PC-3 (cell line): Measurements from ENCODE around the gene TRIM62. TPM values are rescaled to one million over a fixed set of nuclear protein-coding genes. Genes with fewer than 3 reads are reported as not detected.
A peak's percentile ranks its signal among the peaks of the same experiment; 100 is the strongest.
"Not testable (repeated sequence)": the region's sequence is repeated elsewhere in the genome, so short reads cannot be mapped to it uniquely, and the experiment has no call there.

Source experiments
- ATAC-seq: fragments of 200-7000 bp; cut with Tn5 transposase; 2 replicates; pipeline ENCODE4 v1.9.1; 2020; ENCODE audit warnings: mild to moderate bottlenecking, moderate library complexity
- BruUV-seq: library from RNA; stranded (reverse); fragments of 400-500 nt; replicated peaks from 2 replicates; lab custom pipeline; 2021; lab: Mats Ljungman, UMichigan
- CTCF ChIA-PET: fragments of 300-600 bp; sonication (Branson Sonifier 250); formaldehyde crosslinking; loops from one replicate; lab custom pipeline; 2022; ENCODE audit warnings: antibody characterized with exemption; lab: Charles Lee
- POLR2A ChIA-PET: fragments of 300-600 bp; sonication (Branson Sonifier 250); formaldehyde crosslinking; loops from one replicate; lab custom pipeline; 2022; ENCODE audit warnings: antibody characterized with exemption; ENCODE audit not compliant: unreplicated experiment; lab: Charles Lee
- DNase-seq: peaks from one replicate; pipeline ENCODE4 v3.0.0-alpha.2; 2015
- H2AFZ ChIP-seq: fragments of 300-600 bp; sonication (generic); 2 replicates; pipeline ENCODE4 v1.6.0; 2016; ENCODE audit warnings: antibody characterized with exemption, low read length
- H3F3A ChIP-seq: fragments of 300-600 bp; sonication (generic); one replicate; pipeline ENCODE4 v1.6.0; 2017; ENCODE audit warnings: antibody characterized with exemption, low read length, control low read depth, mild to moderate bottlenecking; ENCODE audit not compliant: unreplicated experiment
- H3K27ac ChIP-seq: fragments of 300-600 bp; sonication (generic); 2 replicates; pipeline ENCODE4 v1.5.1; 2016; ENCODE audit warnings: mild to moderate bottlenecking, low read length
- H3K27me3 ChIP-seq: fragments of 300-600 bp; sonication (generic); 2 replicates; pipeline ENCODE4 v1.6.1; 2016; ENCODE audit warnings: low read length, mixed read lengths
- H3K36me3 ChIP-seq: fragments of 300-600 bp; sonication (generic); 2 replicates; pipeline ENCODE4 v1.6.1; 2016; ENCODE audit warnings: low read depth, mixed run types, low read length, mixed read lengths
- H3K4me1 ChIP-seq: fragments of 300-600 bp; sonication (generic); 2 replicates; pipeline ENCODE4 v1.5.1; 2016; ENCODE audit warnings: low read length; ENCODE audit not compliant: insufficient read depth
- H3K4me2 ChIP-seq: fragments of 300-600 bp; sonication (generic); 2 replicates; pipeline ENCODE4 v1.6.0; 2016; ENCODE audit warnings: low read length
- H3K4me3 ChIP-seq: fragments of 300-600 bp; sonication (generic); 2 replicates; pipeline ENCODE4 v1.5.1; 2016; ENCODE audit warnings: mild to moderate bottlenecking, low read length, mixed read lengths
- H3K79me2 ChIP-seq: fragments of 300-600 bp; sonication (generic); 2 replicates; pipeline ENCODE4 v1.6.1; 2017; ENCODE audit warnings: low read length, mixed read lengths
- H3K9ac ChIP-seq: fragments of 300-600 bp; sonication (generic); 2 replicates; pipeline ENCODE4 v1.6.0; 2016; ENCODE audit warnings: mild to moderate bottlenecking, low read length
- H3K9me2 ChIP-seq: fragments of 300-600 bp; sonication (generic); replicated peaks from 2 replicates; pipeline ENCODE4 v1.6.1; 2016; ENCODE audit warnings: mixed run types, low read length, mixed read lengths
- H3K9me3 ChIP-seq: fragments of 300-600 bp; sonication (generic); 2 replicates; pipeline ENCODE4 v1.6.1; 2016; ENCODE audit warnings: low read length, mixed read lengths
- H4K20me1 ChIP-seq: fragments of 300-600 bp; sonication (generic); 2 replicates; pipeline ENCODE4 v1.6.1; 2016; ENCODE audit warnings: low read length, mixed read lengths
- CTCF ChIP-seq: fragments of 300-600 bp; sonication (generic); conservative IDR thresholded peaks from 2 replicates; pipeline ENCODE4 v1.5.1; 2017; ENCODE audit warnings: antibody characterized with exemption, low read depth, mild to moderate bottlenecking, low read length
- EZH2 ChIP-seq: fragments of 300-600 bp; sonication (generic); IDR thresholded peaks from one replicate; pipeline ENCODE4 v1.6.1; 2017; ENCODE audit warnings: antibody characterized with exemption, mild to moderate bottlenecking, low read length; ENCODE audit not compliant: unreplicated experiment
- EZH2phosphoT487 ChIP-seq: fragments of 300-600 bp; sonication (generic); IDR thresholded peaks from 2 replicates; pipeline ENCODE4 v1.6.1; 2018; ENCODE audit warnings: mild to moderate bottlenecking, antibody characterized with exemption, low read length, borderline replicate concordance
- intact Hi-C: fragments of 100-400 bp; cut with micrococcal nuclease; formaldehyde crosslinking; loops from 2 replicates; pipeline ENCODE4 v1.9.0; 2023
- total RNA-seq: library from RNA; depleted of rRNA; stranded (reverse); fragments of >200 nt; gene quantifications from 2 replicates; pipeline ENCODE4 v1.2.3, GENCODE V29; 2014

TRIM62 gene
- total RNA-seq, 1 experiment from 2014 or later, result 3.9 TPM

- H3K79me2 ChIP-seq, result peaks cover 10% of the 10 kb centered on the region
- H3K9me2 ChIP-seq, result no peaks in the 10 kb centered on the region
- BruUV-seq, result TSS peak; percentile 90
- H2AFZ ChIP-seq, result peak overlapping the region; percentile 78
- H4K20me1 ChIP-seq, result no peaks in the 10 kb centered on the region
- intact Hi-C loops, result loop anchor here (5.0 kb wide), 1 partner anchor 131 kb away; the partner anchor contains the start of gene ZNF362
- peak overlapping the region; percentile 95 for H3K4me2 ChIP-seq
- TF ChIP-seq EZH2phosphoT487, result no peak
- no peak for TF ChIP-seq CTCF
- TF ChIP-seq EZH2, result no peak
- ATAC-seq (no peak), DNase-seq (no peak)
- H3F3A ChIP-seq, result no peaks in the 10 kb centered on the region
- peak overlapping the region; percentile 83 for H3K4me3 ChIP-seq
- H3K4me1 ChIP-seq, result peaks cover 9% of the 10 kb centered on the region
- H3K27me3 ChIP-seq, result no peaks in the 10 kb centered on the region
- ChIA-PET POLR2A (interaction anchor here (0.5 to 1.1 kb wide), 2 partner anchors 27 to 64 kb away, joined by 3 to 4 read pairs; no protein-coding TSS in a partner anchor), CTCF (interaction anchor here (0.5 to 1.2 kb wide), 4 partner anchors 21 to 189 kb away, joined by 3 to 11 read pairs (median 4); partner anchors contain the start of gene TRIM62)
- no peaks in the 10 kb centered on the region for H3K36me3 ChIP-seq
- peak overlapping the region; percentile 90 for H3K9ac ChIP-seq
- peak overlapping the region; percentile 50 for H3K27ac ChIP-seq
- no peaks in the 10 kb centered on the region for H3K9me3 ChIP-seq
Observed at GRCh38 chr1:33126411-33127000, 55.3 kb downstream of the TRIM62 start.

- H3K36me3 ChIP-seq, CTCF ChIA-PET, H3K27ac ChIP-seq, H3K4me2 ChIP-seq, ATAC-seq, H4K20me1 ChIP-seq, DNase-seq, H3K9me2 ChIP-seq, BruUV-seq, POLR2A ChIA-PET, H3K27me3 ChIP-seq, H3K4me3 ChIP-seq, H3K9ac ChIP-seq, H2AFZ ChIP-seq, H3K9me3 ChIP-seq, H3F3A ChIP-seq: not testable (repeated sequence)
- intact Hi-C loops, result loop anchor here (5.0 kb wide), 1 partner anchor 133 kb away; the partner anchor contains the start of gene ZNF362
- peaks cover 19% of the 10 kb centered on the region for H3K4me1 ChIP-seq
- peaks cover 10% of the 10 kb centered on the region for H3K79me2 ChIP-seq
Observed at GRCh38 chr1:33124647-33125046, 57.2 kb downstream of the TRIM62 start.

GRCh38 chr1:33123266-33123665 is 58.6 kb downstream of the TRIM62 start:
- intact Hi-C loops, result no loop called here
- no peak overlapping the region for H3K9ac ChIP-seq
- no peak for TF ChIP-seq EZH2phosphoT487
- no peak for TF ChIP-seq CTCF
- no peak for TF ChIP-seq EZH2
- no peak overlapping the region for H3K4me3 ChIP-seq
- no peaks in the 10 kb centered on the region for H3K27me3 ChIP-seq
- peaks cover 19% of the 10 kb centered on the region for H3K4me1 ChIP-seq
- ATAC-seq, result no peak
- CTCF ChIA-PET, result no interaction called here
- H3F3A ChIP-seq, result no peaks in the 10 kb centered on the region
- H3K9me3 ChIP-seq, result no peaks in the 10 kb centered on the region
- no peaks in the 10 kb centered on the region for H3K36me3 ChIP-seq
- no TSS peak for BruUV-seq
- no peak for DNase-seq
- H3K27ac ChIP-seq, result no peak overlapping the region
- POLR2A ChIA-PET, result no interaction called here
- no peaks in the 10 kb centered on the region for H4K20me1 ChIP-seq
- peaks cover 10% of the 10 kb centered on the region for H3K79me2 ChIP-seq
- H2AFZ ChIP-seq, result no peak overlapping the region
- H3K4me2 ChIP-seq, result no peak overlapping the region
- no peaks in the 10 kb centered on the region for H3K9me2 ChIP-seq
